ENCODE results near the gene MTCH1. TPM values are rescaled to one million over a fixed set of nuclear protein-coding genes. Genes with fewer than 3 reads are reported as not detected.

MTCH1 gene
- total and polyA plus RNA-seq, 2 of the 4 experiments (the other 2 are of a cell fraction): 215 to 263 TPM

DNA sequence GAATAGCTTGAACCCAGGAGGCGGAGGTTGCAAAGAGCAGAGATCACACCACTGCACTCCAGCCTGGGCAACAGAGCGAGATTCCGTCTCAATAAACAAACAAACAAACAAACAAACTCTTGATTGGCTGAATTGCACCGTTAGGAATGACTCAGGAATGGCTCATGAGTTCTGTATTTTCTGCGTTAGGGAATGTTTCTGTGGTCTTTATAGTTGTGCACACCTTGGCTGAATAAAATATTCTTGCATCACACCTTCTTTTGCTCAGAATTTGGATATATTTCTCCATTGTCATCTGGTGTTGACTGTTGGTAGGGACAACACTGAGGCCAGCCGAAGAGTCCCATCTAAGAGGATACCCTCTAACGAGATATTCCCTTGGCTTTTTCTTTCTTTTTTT is 51.1 kb downstream of the MTCH1 start:
- no peak for DNase-seq
- Histone ChIP-seq H3K14ac (replicated peaks; ENCODE audit: low read depth, low read length) (no peak overlapping the region), H3K79me1 (ENCODE audit: low read depth in 1 of 2, low read length in 2 of 2) (no peaks in the 10 kb centered on the region), H3K4me1 (ENCODE audit: control insufficient read depth, insufficient read depth, low read length) (peaks cover 16% of the 10 kb centered on the region), H4K20me1 (ENCODE audit: insufficient read depth, low read length) (no peaks in the 10 kb centered on the region), H2BK120ac (ENCODE audit: low read depth, low read length) (no peak overlapping the region), H2BK5ac (ENCODE audit: low read depth, low read length, poor library complexity, severe bottlenecking) (no peak overlapping the region), H3K27ac (ENCODE audit: insufficient read depth, low read length) (no peak overlapping the region), H2AK9ac (replicated peaks; ENCODE audit: low read depth, low read length, poor library complexity) (no peak overlapping the region), H2BK20ac (ENCODE audit: low read depth, low read length) (no peak overlapping the region), H4K8ac (ENCODE audit: low read depth in 2 of 2, low read length in 2 of 2) (no peak overlapping the region), H3K9me3 (ENCODE audit: control insufficient read depth, insufficient read depth, low read length) (no peaks in the 10 kb centered on the region), H4K5ac (ENCODE audit: low read depth, low read length) (no peak overlapping the region; the same call in 1 of the 2 replicates), H3K4me3 (ENCODE audit: insufficient read depth, low read depth, low read length) (no peak overlapping the region), H4K91ac (ENCODE audit: insufficient read depth, low read depth, low read length) (no peak overlapping the region), H3K56ac (ENCODE audit: extremely low read depth, insufficient read depth, low read length) (no peak overlapping the region), H2BK15ac (ENCODE audit: low read depth, low read length) (no peak overlapping the region), H3K23ac (ENCODE audit: low read depth, low read length) (no peak overlapping the region), H3K27me3 (ENCODE audit: control insufficient read depth, insufficient read depth, low read length) (no peaks in the 10 kb centered on the region), H3K4ac (ENCODE audit: low read depth, low read length) (no peak overlapping the region), H3K36me3 (ENCODE audit: control insufficient read depth, insufficient read depth, low read length) (no peaks in the 10 kb centered on the region), H2AK5ac (ENCODE audit: low read depth, low read length) (no peak overlapping the region), H3K9ac (ENCODE audit: low read depth, low read length) (no peak overlapping the region), H3K9me1 (ENCODE audit: insufficient read depth, low read length) (peaks cover 19% of the 10 kb centered on the region), H3K18ac (ENCODE audit: low read depth, low read length) (no peak overlapping the region), H3K4me2 (ENCODE audit: low read depth, low read length) (no peak overlapping the region), H2AFZ (replicated peaks; ENCODE audit: low read length, poor library complexity) (no peak overlapping the region)
- dilution Hi-C loops (cut with HindIII; ENCODE audit: low sequenced_read_pairs, unreplicated experiment): no loop called here
- ChIA-PET POLR2A (ENCODE audit: unreplicated experiment) (no interaction called here), CTCF (interaction anchor here (0.6 kb wide), 1 partner anchor 502 kb away, joined by 3 read pairs; no protein-coding TSS in a partner anchor)
- in situ Hi-C loops (cut with MboI; ENCODE audit: low sequenced_read_pairs): no loop called here
- BruUV-seq (replicated peaks): no TSS peak
- no CpG with 5 or more reads among the region's 7 CpGs for WGBS, 2 experiments (ENCODE audit: extremely low coverage in 2 of 2, insufficient read length in 1 of 2)
- intact Hi-C loops (cut with micrococcal nuclease): no loop called here
- no peak for ATAC-seq (ENCODE audit: low read depth)
- no peak for TF ChIP-seq SMC3 (IDR thresholded peaks at IDR 0.05; ENCODE audit: low read depth, low read length)
- no peak for TF ChIP-seq RFX5 (IDR thresholded peaks at IDR 0.05; ENCODE audit: low read depth, low read length)
- no peak for TF ChIP-seq FOS (IDR thresholded peaks at IDR 0.05; ENCODE audit: low read depth, low read length)
- TF ChIP-seq, protein P1, sequence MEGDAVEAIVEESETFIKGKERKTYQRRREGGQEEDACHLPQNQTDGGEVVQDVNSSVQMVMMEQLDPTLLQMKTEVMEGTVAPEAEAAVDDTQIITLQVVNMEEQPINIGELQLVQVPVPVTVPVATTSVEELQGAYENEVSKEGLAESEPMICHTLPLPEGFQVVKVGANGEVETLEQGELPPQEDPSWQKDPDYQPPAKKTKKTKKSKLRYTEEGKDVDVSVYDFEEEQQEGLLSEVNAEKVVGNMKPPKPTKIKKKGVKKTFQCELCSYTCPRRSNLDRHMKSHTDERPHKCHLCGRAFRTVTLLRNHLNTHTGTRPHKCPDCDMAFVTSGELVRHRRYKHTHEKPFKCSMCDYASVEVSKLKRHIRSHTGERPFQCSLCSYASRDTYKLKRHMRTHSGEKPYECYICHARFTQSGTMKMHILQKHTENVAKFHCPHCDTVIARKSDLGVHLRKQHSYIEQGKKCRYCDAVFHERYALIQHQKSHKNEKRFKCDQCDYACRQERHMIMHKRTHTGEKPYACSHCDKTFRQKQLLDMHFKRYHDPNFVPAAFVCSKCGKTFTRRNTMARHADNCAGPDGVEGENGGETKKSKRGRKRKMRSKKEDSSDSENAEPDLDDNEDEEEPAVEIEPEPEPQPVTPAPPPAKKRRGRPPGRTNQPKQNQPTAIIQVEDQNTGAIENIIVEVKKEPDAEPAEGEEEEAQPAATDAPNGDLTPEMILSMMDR (conservative IDR thresholded peaks at IDR 0.05; ENCODE audit: low read depth, low read length): no peak
- TF ChIP-seq, protein P2, sequence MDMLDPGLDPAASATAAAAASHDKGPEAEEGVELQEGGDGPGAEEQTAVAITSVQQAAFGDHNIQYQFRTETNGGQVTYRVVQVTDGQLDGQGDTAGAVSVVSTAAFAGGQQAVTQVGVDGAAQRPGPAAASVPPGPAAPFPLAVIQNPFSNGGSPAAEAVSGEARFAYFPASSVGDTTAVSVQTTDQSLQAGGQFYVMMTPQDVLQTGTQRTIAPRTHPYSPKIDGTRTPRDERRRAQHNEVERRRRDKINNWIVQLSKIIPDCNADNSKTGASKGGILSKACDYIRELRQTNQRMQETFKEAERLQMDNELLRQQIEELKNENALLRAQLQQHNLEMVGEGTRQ (IDR thresholded peaks at IDR 0.05; ENCODE audit: low read depth, low read length): no peak
- TF ChIP-seq RAD21 (IDR thresholded peaks at IDR 0.05; ENCODE audit: low read length): no peak
- no peak for TF ChIP-seq POLR2A (IDR thresholded peaks at IDR 0.05; ENCODE audit: low read depth, low read length)
- TF ChIP-seq, protein P3, sequence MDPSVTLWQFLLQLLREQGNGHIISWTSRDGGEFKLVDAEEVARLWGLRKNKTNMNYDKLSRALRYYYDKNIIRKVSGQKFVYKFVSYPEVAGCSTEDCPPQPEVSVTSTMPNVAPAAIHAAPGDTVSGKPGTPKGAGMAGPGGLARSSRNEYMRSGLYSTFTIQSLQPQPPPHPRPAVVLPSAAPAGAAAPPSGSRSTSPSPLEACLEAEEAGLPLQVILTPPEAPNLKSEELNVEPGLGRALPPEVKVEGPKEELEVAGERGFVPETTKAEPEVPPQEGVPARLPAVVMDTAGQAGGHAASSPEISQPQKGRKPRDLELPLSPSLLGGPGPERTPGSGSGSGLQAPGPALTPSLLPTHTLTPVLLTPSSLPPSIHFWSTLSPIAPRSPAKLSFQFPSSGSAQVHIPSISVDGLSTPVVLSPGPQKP (IDR thresholded peaks at IDR 0.05; ENCODE audit: borderline replicate concordance, low read depth, low read length): no peak
- TF ChIP-seq MAZ (IDR thresholded peaks at IDR 0.05; ENCODE audit: borderline replicate concordance, low read depth, low read length): no peak
- TF ChIP-seq NFE2L2 (IDR thresholded peaks at IDR 0.05; ENCODE audit: low read depth, low read length): no peak
- no peak for TF ChIP-seq CEBPB (IDR thresholded peaks at IDR 0.05; ENCODE audit: low read depth, low read length)

All from IMR-90 (cell line).